Measurements from ENCODE around the gene ZNF771.

DNA sequence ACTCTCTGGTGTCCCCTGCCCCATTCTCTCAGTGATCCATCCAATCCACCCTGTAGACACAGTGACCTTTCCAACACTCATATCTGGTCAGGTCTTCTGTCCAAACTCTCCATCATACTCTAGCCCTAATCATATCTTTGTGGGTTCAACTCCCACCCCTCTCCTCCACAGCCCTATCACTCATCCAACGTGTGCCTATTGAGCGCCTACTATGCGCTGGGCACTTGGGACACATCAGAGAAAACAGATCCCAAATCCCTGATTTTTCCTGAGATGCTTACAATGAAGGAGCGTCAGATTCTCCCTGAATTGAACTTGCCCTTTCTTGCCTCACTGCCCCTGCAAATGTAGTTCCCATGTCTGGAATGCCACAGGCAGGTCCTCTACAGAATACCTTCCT, 20.6 kb downstream of the ZNF771 start:
- TF ChIP-seq SMARCC2 (IDR thresholded peaks at IDR 0.05; ENCODE audit: low read depth) (no peak), ELF1 (tag; IDR thresholded peaks at IDR 0.05) (no peak)
- TF ChIP-seq, protein P1, sequence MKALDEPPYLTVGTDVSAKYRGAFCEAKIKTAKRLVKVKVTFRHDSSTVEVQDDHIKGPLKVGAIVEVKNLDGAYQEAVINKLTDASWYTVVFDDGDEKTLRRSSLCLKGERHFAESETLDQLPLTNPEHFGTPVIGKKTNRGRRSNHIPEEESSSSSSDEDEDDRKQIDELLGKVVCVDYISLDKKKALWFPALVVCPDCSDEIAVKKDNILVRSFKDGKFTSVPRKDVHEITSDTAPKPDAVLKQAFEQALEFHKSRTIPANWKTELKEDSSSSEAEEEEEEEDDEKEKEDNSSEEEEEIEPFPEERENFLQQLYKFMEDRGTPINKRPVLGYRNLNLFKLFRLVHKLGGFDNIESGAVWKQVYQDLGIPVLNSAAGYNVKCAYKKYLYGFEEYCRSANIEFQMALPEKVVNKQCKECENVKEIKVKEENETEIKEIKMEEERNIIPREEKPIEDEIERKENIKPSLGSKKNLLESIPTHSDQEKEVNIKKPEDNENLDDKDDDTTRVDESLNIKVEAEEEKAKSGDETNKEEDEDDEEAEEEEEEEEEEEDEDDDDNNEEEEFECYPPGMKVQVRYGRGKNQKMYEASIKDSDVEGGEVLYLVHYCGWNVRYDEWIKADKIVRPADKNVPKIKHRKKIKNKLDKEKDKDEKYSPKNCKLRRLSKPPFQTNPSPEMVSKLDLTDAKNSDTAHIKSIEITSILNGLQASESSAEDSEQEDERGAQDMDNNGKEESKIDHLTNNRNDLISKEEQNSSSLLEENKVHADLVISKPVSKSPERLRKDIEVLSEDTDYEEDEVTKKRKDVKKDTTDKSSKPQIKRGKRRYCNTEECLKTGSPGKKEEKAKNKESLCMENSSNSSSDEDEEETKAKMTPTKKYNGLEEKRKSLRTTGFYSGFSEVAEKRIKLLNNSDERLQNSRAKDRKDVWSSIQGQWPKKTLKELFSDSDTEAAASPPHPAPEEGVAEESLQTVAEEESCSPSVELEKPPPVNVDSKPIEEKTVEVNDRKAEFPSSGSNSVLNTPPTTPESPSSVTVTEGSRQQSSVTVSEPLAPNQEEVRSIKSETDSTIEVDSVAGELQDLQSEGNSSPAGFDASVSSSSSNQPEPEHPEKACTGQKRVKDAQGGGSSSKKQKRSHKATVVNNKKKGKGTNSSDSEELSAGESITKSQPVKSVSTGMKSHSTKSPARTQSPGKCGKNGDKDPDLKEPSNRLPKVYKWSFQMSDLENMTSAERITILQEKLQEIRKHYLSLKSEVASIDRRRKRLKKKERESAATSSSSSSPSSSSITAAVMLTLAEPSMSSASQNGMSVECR (CRISPR knock-in tag; IDR thresholded peaks at IDR 0.05): no peak
- TF ChIP-seq, protein P2, sequence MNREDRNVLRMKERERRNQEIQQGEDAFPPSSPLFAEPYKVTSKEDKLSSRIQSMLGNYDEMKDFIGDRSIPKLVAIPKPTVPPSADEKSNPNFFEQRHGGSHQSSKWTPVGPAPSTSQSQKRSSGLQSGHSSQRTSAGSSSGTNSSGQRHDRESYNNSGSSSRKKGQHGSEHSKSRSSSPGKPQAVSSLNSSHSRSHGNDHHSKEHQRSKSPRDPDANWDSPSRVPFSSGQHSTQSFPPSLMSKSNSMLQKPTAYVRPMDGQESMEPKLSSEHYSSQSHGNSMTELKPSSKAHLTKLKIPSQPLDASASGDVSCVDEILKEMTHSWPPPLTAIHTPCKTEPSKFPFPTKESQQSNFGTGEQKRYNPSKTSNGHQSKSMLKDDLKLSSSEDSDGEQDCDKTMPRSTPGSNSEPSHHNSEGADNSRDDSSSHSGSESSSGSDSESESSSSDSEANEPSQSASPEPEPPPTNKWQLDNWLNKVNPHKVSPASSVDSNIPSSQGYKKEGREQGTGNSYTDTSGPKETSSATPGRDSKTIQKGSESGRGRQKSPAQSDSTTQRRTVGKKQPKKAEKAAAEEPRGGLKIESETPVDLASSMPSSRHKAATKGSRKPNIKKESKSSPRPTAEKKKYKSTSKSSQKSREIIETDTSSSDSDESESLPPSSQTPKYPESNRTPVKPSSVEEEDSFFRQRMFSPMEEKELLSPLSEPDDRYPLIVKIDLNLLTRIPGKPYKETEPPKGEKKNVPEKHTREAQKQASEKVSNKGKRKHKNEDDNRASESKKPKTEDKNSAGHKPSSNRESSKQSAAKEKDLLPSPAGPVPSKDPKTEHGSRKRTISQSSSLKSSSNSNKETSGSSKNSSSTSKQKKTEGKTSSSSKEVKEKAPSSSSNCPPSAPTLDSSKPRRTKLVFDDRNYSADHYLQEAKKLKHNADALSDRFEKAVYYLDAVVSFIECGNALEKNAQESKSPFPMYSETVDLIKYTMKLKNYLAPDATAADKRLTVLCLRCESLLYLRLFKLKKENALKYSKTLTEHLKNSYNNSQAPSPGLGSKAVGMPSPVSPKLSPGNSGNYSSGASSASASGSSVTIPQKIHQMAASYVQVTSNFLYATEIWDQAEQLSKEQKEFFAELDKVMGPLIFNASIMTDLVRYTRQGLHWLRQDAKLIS (CRISPR knock-in tag; IDR thresholded peaks at IDR 0.05): no peak

All from K562 (cell line).